Fibroblast of peridontal ligament (primary cell): Measurements from ENCODE around the gene ARMC8.

Source experiments
- DNase-seq: peaks from one replicate; pipeline ENCODE4 v3.0.0-alpha.2; 2010; ENCODE audit errors: extremely low read depth

Gene ARMC8

DNA sequence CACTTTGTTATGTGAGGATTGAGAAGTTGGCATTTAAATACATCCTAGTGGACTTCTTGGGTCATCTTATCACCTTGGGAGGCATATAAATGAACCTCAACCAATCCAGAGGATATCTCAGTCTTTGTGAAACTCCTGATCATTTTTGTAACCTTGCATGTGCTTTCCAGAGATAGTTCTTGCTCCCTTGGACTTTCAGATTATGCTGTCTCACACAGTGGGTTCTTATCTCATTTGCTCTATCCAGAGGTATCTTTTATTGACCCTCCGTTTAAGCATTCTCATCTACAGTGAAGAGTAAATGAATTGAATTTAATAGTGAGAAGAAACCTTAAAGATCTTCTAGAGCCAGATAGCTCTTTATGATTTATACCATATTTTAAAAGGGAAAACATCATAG lies 10.4 kb downstream of the ARMC8 start:
- no peak for DNase-seq

DNA sequence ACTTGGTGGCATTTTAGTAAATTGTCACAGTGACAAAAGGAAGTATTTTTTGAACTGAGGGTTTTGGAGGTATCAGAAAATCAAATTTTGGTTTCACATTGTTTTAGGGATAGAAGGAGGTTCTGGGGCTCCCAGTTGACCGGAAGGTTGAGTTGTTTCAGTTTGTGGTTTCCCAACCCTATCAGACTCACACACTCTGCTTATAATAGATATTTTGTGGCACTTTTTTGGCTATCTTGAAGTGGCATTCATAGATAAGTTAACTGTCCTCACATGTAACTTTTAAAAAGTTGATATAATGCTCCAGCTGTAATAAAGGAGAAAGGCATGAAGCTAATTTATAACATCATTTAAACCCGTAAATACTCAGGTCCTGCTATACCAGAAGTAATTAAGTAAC lies 12.8 kb downstream of the ARMC8 start:
- no peak for DNase-seq

DNA sequence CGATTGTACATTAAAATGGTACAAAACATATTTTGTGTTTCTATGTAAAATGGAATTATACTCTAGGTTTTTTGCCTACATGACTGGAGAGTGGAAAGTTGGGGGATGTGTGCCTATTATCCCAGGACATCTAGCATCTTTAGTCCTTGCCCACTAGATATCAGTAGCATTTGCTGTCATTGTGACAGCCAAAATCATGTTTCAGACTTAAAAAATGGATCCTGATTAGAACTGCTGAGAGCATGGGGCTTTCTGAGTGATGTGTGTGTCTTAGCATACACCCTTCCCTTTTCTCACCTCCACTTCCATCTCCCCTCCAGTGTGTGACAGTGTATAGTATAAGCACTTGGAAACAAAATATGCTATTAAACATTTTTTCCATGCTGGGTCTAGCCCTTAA lies 13.3 kb downstream of the ARMC8 start:
- DNase-seq: no peak

DNA sequence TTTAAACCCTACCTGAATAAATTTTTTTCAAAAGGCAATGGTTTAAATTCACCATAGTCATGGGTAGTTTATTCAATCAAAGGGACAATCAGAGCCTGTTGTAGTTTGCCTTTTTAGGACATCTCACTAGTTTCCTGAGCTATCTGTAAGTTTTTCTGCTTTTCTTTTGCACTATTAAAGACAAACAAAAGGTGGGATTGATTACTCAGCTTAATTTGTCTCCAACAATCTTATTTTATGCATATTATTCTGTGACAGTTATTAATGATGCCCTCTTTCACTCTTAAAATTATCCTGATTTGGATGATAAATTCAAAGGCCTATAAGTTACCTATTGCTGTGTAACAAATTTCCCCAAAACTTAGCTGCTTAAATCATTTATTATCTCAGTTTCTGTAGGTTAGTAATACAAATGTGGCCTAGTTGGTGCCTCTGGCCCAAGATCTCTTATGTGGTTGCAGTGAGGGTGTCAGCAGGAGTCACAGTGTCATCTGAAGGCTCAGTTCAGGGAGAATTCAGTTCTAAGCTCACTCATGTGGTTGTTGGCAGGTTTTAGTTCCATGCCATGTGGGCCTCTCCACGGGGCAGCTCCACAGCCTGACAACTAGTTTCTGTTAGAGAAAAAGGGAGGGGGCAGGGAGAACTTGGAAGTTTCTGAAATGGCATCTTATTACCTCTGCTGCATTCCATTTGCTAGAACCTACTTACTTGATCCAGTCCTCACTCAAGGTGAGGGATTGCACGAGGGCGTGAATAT lies 16.0 kb downstream of the ARMC8 start:
- DNase-seq: no peak

DNA sequence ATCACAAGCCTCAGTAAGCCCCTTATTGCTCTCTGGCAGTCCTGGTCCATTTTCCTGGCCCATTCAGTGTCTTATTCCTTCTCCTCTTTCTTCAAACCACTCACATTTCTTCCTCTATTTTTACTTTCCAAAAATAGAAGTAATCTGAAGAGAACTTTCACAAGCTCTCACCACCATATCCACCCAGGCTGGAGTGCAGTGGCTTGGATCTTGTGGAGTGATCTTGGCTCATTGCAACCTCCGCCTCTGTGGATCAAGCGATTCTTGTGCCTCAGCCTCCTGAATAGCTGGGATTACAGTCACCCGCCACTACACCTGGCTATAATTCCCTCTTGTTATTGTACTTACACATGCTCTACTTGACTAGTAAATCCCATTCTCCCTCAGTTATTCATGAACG lies 16.8 kb downstream of the ARMC8 start:
- DNase-seq: no peak

DNA sequence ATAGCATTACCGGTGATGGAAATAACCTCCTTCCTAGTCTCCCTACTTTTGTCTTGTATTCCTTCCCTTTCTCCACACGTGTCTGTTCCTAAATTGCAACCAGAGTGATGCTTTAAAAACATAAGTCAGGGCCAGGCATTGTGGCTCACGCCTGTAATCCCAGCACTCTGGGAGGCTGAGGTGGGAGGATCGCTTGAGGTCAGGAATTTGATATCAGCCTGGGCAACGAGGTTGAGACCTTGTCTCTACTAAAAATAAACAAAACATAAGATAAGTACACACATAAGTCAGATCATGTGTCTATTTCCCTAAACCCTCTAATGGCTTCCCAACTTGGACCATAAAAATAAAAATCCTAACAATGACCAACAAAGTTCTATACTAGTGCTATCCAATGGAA lies 18.4 kb downstream of the ARMC8 start:
- no peak for DNase-seq

DNA sequence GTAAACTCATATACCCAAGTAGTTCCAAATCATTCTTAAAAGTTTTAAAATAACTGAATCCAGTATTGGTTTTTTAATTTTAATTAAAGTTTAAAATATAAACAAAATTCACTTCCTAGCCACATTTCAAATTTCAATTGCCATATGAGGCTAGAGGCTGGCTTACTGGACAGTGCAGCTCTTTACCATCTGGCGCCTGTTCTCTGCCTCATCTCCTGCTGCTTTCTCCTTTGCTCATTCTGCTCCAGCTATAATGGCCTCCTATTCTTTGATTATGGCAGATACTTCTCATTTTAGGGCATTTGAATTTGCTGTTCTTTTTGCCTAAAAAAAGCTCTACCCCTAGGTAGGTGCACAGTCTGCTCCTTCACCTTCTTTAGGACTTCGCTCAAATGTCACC lies 19.1 kb downstream of the ARMC8 start:
- no peak for DNase-seq

DNA sequence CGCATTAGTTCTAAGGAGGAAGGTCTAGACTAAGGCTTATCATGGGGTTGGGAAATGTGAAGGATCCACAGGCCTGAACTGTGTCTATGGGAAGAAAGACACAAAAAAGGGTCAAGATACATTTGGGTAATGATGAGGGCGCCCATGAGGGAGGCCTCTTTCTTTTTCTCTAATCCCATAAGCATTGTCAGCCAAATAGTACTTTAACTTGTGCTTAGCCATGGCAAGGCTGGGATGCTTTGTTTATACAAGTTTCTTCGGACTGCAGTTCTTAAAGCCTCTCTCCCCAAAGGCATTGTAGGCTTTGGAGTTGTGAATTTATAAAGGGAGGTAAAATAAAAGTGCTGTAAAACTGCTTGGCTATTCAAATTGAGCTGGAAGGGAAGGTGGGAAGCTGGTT lies 23.4 kb downstream of the ARMC8 start:
- DNase-seq: no peak

DNA sequence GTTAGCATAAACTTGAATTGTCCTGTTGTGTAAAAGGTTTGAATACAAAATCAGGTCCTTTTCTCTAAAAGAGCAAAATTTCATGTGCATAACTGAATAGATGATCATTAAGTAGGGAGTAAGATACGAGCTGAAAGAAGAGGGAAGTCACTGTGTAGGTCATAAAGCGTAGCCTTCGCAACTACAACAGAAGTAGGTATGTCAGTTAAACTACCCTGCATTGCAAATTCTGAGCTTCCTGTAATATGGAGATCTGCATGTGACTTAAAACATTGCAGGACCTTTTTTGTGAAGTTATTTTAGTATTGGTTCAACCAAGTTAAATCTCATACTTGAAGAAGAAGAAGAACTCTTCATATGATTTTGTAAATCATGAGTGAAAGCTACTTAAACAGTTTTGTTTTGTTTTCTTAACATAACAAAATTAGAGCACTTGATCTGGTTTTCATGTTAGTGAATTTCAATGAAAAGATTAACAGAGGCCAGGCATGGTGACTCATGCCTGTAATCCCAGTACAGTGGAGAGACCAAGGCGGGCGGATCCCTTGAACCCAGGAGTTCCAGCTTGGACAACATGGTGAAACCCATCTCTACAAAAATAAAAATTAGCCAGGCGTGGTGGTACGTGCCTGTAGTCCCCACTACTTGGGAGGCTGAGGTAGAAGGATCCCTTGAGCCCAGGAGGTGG lies 26.4 kb downstream of the ARMC8 start:
- DNase-seq: no peak

DNA sequence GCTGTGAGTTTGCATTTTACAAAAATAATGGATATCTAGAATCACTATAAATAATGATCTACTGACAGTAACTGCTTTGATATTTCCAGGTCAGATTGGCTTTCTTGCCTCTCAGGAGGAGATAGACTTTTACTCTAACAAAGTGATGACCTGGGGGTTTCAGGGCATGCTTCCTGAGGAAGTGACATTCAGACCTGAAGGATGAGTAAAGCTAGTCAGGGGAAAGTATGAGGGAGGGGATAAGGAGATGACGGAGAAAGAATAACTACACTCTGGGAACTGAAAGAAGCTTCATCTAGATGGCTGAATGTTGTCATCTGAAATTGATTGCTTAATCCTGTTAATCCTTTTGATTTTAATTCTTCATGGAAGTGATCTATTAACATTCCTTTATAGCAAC lies 32.2 kb downstream of the ARMC8 start:
- DNase-seq: no peak

DNA sequence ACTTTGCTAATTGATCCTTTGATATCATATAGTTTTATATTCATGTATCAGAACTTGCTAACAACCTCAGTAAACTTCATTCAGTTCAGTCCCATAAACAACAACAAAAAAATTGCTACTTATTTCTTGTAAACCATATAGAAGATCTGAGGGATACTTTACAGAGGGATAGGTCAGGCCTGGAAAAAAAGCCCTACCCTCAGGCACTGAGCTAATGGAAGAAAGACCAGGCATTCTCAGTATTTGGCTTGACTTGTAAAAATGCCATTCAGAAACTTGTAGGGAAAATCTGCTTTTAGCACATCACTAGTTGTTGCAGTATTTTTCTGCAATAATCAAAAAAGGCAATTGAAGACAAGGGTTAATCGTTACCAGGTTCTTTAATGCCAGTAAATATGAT lies 33.1 kb downstream of the ARMC8 start:
- DNase-seq: no peak

DNA sequence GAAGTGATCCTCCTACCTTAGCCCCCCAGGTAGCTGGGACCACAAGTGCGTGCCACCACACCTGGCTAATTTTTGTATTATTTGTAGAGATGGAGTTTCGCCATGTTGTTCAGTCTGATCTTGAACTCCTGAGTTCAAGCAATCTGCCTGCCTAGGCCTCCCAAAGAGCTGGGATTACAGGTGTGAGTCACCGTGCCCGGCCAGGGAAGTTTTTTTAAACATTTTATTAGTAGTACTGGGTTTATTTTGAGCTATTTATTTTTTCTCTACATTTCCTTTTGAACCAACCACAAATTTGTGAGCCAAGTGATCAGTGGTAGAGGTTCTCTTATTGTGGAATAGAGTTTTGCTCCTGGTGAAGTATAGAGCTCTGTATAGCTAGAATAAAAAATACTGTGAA lies 33.7 kb downstream of the ARMC8 start:
- no peak for DNase-seq

DNA sequence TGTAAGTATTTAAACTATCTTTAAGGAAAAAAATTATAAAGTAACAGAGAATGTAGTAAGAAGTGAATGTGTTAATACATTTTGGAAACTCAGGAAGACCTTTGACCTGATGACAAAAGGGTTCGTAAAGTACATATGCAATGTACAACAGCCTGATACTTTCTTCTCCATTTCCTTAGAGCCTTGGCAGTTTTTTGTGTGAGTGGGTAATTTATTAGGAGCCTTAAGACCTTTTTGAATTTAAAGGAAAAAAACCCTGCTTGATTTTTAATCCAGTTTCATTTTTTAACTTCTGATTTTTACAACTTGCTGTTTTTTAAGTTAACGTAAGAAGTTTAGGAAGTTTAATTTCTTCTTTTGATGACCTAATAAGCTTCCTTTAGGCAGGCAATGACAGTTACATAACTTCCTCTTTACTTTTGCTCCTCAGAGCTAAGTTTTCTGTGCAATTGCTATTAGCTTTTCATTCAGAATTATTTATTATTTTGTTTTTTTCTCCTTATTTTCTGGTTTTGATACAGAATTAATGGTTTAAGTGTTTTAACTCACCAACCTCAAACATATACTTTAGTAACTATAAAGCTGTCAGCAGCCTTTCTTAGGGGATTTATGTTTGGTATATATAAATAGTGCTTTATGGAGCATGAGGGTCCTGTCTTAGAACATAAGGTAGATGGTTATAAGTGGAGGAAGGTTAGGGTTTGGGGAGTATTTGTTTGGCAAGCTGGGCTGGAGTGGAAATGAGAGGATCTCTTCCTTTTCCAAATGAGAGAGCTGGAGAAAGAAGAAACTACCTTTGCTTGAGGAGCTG lies 35.2 kb downstream of the ARMC8 start:
- DNase-seq: no peak

DNA sequence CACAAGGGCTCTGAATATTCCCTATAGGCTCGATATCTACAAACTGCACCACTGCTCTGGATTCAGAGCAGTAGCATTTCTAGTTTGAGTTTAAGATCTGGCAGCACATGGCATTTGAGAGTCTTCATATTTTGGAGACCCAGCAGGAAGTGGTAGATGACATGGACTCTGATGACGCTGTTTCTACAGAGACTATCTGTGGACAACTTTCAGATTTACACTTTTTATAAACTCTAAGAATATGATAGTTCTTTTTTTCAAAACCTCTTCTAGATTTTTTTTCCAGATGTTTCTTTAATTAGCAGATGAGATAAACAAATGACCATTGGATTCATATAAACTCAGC lies 35.8 kb downstream of the ARMC8 start:
- no peak for DNase-seq

DNA sequence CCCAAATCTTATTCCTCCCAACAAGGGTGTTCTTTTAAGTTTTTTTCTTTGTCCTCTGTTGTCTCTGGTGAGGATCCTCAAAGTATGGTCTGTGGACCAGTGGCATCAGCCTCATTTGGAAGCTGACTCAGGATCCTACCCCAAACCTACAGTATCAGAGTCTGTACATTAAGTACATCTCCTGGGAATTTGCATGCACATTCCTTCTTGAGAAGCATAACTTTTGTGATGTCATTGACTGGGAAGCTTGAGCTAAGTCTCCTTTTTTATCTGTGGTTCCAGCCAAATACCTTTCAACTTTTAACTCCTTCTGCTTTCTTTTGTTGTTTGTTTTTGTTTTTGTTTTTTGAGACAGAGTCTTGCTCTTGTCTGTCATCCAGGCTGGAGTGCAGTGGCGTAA lies 40.5 kb downstream of the ARMC8 start:
- peak; percentile 62 for DNase-seq

DNA sequence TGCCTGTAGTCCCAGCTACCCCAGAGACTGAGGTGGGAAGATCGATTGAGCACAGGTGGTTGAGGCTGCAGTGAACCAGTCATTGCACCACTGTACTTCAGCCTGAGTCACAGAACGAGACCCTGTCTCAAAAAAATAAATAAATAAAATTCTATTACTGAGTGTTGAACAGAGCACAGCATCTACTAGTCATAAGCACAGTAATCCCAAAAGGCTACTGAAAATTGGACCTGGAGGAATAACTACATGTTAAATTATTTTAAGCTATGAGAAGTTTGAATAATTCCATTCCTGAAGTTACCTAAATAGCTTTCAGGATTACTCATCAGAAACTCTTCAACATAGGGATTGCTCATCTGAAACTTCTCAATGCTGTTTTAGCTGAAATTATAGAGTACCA lies 43.4 kb downstream of the ARMC8 start:
- DNase-seq: peak; percentile 13

DNA sequence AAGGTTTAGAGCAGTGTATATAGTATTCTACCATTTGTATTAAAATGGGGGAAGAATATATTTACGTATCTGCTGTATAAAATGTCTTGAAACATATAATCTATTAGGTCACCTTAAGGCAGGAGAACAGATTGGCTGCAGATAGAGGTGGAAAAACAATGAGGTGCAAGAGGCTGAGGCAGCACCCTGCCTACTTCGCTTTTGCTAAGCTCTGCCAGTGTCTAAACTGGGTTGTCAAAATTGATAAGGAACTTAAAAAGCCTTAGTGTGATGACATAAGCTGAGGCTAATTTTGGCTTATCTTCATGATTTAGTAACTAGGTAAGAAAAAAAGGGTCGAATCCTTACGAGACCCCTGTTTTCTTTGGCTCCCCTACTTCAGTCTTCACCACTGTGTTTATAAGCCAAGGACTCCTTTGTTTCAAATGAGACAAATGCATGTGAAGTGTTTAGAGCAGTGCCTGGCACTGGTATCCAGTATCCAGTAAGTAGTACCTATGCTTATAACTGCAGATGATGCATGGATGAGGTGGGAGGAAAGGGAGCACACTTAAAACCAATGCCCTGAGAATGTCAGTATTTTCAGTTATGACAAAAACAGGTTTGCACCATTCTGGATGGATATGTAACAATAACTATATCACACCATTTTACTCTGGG lies 45.7 kb downstream of the ARMC8 start:
- no peak for DNase-seq

DNA sequence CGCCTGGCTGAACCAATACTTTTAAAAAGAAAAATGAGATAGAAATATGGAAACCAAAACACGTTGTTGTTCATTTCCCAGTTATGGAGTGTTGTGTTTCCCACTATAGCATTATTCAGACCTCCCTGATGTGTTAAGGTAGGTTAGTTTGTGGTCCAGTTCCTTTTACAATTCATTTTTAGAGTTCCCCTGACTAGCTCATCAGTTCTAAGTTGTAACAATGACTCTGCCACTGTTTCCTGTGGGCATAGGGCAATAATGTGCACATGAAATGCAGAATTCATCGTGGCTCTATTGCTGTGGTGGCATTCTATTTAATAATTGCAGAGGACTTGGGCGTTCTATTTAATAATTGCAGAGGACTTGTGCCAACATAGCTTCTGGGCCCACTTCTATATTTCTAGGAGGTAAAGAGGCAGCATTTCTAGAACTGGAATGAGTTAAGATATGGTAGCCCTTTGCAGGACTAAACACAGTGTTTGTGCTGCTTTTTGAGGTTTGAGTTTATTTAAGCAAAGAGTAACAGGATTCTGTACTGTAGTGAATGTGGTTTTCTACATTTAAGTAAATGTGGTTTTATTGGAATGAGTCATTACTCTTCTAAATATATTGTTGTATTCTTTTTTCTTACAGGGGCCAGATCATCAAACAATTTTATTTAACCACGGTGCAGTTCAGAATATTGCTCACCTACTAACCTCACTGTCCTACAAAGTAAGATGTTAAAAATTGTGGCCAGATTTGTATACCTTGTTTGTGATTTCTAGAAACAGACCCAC lies 47.5 kb downstream of the ARMC8 start:
- peak; percentile 67 for DNase-seq

DNA sequence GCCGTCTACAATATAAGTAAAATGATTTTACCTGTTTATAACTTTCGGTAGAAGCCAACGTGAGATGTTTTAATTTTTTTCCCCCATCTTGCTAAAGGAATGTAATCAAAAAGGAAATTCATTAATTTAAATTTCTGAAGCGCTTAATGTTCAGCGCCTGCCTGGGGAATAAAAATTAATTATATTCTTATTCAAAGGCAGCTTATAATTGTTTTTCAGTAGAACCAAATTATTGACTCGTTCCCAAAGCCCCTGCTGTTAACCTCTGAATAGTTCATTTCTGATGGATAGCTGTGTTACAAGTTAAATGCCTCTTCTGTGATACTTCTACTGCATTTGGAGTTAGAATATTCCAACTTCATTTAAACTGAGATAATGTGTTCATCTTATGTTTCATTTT lies 51.6 kb downstream of the ARMC8 start:
- DNase-seq: no peak

DNA sequence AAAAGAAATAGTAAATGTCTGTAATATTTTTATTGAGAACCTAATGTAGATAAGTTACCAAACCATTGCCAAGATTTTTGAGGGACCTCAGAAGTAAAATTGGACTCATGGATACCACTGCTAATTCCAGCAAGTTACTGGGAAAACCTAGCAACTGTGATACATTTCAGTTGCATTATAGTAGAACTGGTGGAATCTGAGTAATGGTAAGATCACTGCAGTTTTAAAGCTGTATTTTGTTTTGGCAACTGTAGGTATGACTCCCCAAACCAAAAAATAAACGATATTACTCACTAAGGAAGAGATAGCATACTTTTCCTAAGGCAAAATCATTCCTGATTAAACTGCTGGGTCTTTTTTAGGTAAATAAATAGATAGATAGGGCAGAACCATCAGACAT lies 54.0 kb downstream of the ARMC8 start:
- DNase-seq: peak; percentile 17

DNA sequence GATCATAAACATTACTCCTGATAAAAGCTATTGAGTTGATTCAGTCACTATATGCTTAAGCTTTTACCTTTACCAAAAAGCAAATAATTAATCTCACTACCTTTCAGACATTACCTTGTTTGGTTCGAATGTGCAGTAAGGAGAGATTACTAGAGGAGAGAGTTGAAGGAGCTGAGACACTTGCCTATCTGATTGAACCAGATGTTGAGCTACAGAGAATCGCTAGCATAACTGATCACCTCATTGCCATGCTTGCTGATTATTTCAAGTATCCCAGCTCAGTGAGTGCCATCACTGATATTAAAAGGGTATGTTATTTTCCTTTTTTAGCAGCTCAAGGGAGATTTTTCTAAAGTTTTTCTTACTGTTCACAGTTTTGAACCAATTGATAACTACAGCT lies 54.6 kb downstream of the ARMC8 start:
- DNase-seq: no peak

DNA sequence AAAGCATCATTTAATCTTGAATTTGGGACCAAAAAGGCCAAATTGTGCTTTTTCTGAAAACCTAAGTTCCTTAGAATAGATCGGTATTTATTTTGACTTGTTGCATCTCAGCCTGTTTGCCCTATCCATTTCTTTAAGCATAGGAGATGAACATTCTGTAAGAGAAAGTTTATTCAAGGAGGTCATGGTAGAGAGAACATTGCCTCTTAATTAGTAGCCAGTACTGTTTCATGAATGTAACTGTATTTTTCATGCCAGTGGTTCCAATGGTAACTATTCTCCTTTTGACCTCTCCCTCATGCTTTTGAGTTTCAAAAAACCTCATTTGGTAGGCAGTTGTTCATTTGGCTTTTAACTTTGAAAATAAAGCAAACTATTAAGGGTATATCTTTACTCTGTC lies 55.4 kb downstream of the ARMC8 start:
- no peak for DNase-seq
